Measurements from ENCODE around the gene SOD3.

Gene SOD3

GRCh38 chr4:24794916-24795665 lies at the start of gene SOD3:
TSS of gene SOD3 (plus strand) at chr4:24795573. CDS start at chr4:24799522, 3,949 bp downstream.
- no peak for DNase-seq

- no peak for DNase-seq
Measured at GRCh38 chr4:24747234-24747975, 48.0 kb upstream of the SOD3 start.

- no peak for DNase-seq
Measured at GRCh38 chr4:24748023-24748422, 47.4 kb upstream of the SOD3 start.

- DNase-seq, result no peak
Measured at GRCh38 chr4:24748758-24749350, 46.5 kb upstream of the SOD3 start.

- no peak for DNase-seq
Measured at GRCh38 chr4:24750106-24750505, 45.3 kb upstream of the SOD3 start.

- no peak for DNase-seq
Measured at GRCh38 chr4:24751926-24752539, 43.3 kb upstream of the SOD3 start.

- DNase-seq, result no peak
Measured at GRCh38 chr4:24753519-24753918, 41.9 kb upstream of the SOD3 start.

GRCh38 chr4:24754571-24754970 lies 40.8 kb upstream of the SOD3 start:
- DNase-seq, result no peak

- DNase-seq, result no peak
Measured at GRCh38 chr4:24763631-24764297, 31.6 kb upstream of the SOD3 start.

GRCh38 chr4:24764345-24764744 lies 31.0 kb upstream of the SOD3 start:
- DNase-seq, result no peak

- no peak for DNase-seq
Measured at GRCh38 chr4:24765376-24765988, 29.9 kb upstream of the SOD3 start.

- no peak for DNase-seq
Measured at GRCh38 chr4:24768006-24768405, 27.4 kb upstream of the SOD3 start.

- DNase-seq, result no peak
Measured at GRCh38 chr4:24768604-24769003, 26.8 kb upstream of the SOD3 start.

GRCh38 chr4:24769571-24769970 lies 25.8 kb upstream of the SOD3 start:
- no peak for DNase-seq

- DNase-seq, result no peak
Measured at GRCh38 chr4:24770032-24770584, 25.3 kb upstream of the SOD3 start.

- DNase-seq, result no peak
Measured at GRCh38 chr4:24770667-24771066, 24.7 kb upstream of the SOD3 start.

GRCh38 chr4:24771241-24771640 lies 24.1 kb upstream of the SOD3 start:
- DNase-seq, result no peak

GRCh38 chr4:24772061-24772705 lies 23.2 kb upstream of the SOD3 start:
- DNase-seq, result no peak

- no peak for DNase-seq
Measured at GRCh38 chr4:24772952-24773351, 22.4 kb upstream of the SOD3 start.

GRCh38 chr4:24774452-24774851 lies 20.9 kb upstream of the SOD3 start:
- DNase-seq, result no peak

- no peak for DNase-seq
Measured at GRCh38 chr4:24775032-24775605, 20.3 kb upstream of the SOD3 start.

Data from stimulated activated CD4-positive, alpha-beta T cell treated with anti-CD3 and anti-CD28 coated beads, Interleukin-2, amount 100 ng/mL, for 48 hours (primary cell).